Right lobe of liver (tissue), 6 donors: ENCODE results near the gene GNPTAB. TPM values are rescaled to one million over a fixed set of nuclear protein-coding genes. Genes with fewer than 3 reads are reported as not detected.

Source experiments
- ATAC-seq, 4 donors: fragments of 200-7000 bp; cut with Tn5 transposase; one replicate each; pipeline ENCODE4 v1.9.1; 2020; ENCODE audit warnings: mild to moderate bottlenecking in 4 of 4, moderate library complexity in 4 of 4
- DNase-seq, 3 donors: peaks; one replicate each; pipeline ENCODE4 v3.0.0-alpha.2; 2020
- H3K27ac ChIP-seq, 3 donors: fragments of 200-600 bp; one replicate each; pipeline ENCODE4 v1.8.0; 2022
- H3K27me3 ChIP-seq, 2 donors: fragments of 200-600 bp; one replicate each; pipeline ENCODE4 v1.8.0; 2022
- H3K36me3 ChIP-seq, 4 donors: fragments of 200-600 bp; sonication (generic) in 1 of 4; one replicate each; pipeline versions ENCODE4 v1.5.1 to v1.8.0; 2017 to 2022; ENCODE audit warnings: control low read depth in 1 of 4
- H3K4me1 ChIP-seq, 4 donors: fragments of 200-600 bp; sonication (generic) in 1 of 4; one replicate each; pipeline versions ENCODE4 v1.5.1 to v1.8.0; 2017 to 2022; ENCODE audit warnings: control low read depth in 1 of 4
- H3K4me3 ChIP-seq, 3 donors: fragments of 200-600 bp; one replicate each; pipeline ENCODE4 v1.8.0; 2022
- H3K9me3 ChIP-seq, 4 donors: fragments of 200-600 bp; sonication (generic) in 1 of 4; one replicate each; pipeline versions ENCODE4 v1.5.1 to v1.8.0; 2017 to 2022; ENCODE audit warnings: control low read depth in 1 of 4
- POLR2A ChIP-seq: fragments of 450-650 bp; IDR thresholded peaks from one replicate; pipeline ENCODE4 v1.6.1; 2017; ENCODE audit warnings: antibody characterized with exemption, mild to moderate bottlenecking
- WGBS: methylation state at CpG from one replicate; pipeline ENCODE4 v1.1.6; 2018; ENCODE audit warnings: low coverage, low lambda C conversion rate; ENCODE audit not compliant: insufficient coverage; ENCODE audit errors: missing lambda C conversion rate; 5-methylcytosine and 5-hydroxymethylcytosine counted together
- intact Hi-C, 2 donors: fragments of 100-400 bp; cut with DNase I; formaldehyde crosslinking; loops; one replicate each; pipeline versions ENCODE4 v1.11.2 to v1.14.1; 2022
- total RNA-seq, 6 experiments: library from RNA; depleted of rRNA in 2 of 6; stranded (reverse); fragments of >200 nt in 2 of 6; fragmentation: NEBNext Ultra II Directional in 3 of 6; extraction: Animal tissue kit (Norgen Biotek cat#: 25700) in 3 of 6; gene quantifications; one replicate each; pipeline versions ENCODE4 v1.1.0 to v1.2.4, GENCODE V29; 2016 to 2023
- TF ChIP-seq, protein P1 (sequence below), 4 donors: fragments of 200-600 bp in 3 of 4; fragments of 450-650 bp in 1 of 4; IDR thresholded peaks; one replicate each; pipeline versions ENCODE4 v1.5.1 to v1.8.0; 2016 to 2022; ENCODE audit warnings: antibody characterized with exemption in 4 of 4, mild to moderate bottlenecking in 2 of 4
- donor health status: DM: no; HTN: yes; CAD: no.
- donor health status: DM: no; HTN: no; CAD: no.
- donor health status: DM: no; HTN: no; CAD: no.
- donor health status: DM: no; HTN: yes; CAD: no.
- donor health status: DM: no; HTN: yes; CAD: no.

GNPTAB gene
- total RNA-seq, 6 experiments from 2014 or later: 8.8 to 17.4 (median 14.1) TPM

DNA sequence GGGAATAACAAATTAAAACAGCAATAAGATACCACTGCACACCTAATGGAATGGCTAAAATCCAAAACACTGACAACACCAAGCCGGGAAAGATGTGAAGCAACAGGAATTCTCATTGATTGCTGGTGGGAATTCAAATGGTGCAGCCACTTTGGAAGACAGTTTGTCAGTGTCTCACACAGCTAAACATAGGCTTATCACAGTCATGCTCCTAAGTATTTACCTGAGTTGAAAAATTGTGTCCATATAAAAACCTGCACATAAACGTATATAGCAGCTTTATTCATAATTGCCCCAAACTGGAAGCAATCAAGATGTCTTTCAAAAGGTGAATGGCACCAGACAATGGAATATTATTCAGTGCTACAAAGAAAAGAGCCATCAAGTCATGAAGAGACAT, 21.6 kb downstream of the GNPTAB start:
- H3K27ac ChIP-seq: no peak overlapping the region
- H3K36me3 ChIP-seq: no peaks in the 10 kb centered on the region
- H3K4me3 ChIP-seq: no peak overlapping the region
- peaks cover 0 to 6% (median 0%) of the 10 kb centered on the region in 4 donors for H3K4me1 ChIP-seq
- TF ChIP-seq POLR2A: no peak
- TF ChIP-seq, protein P1, sequence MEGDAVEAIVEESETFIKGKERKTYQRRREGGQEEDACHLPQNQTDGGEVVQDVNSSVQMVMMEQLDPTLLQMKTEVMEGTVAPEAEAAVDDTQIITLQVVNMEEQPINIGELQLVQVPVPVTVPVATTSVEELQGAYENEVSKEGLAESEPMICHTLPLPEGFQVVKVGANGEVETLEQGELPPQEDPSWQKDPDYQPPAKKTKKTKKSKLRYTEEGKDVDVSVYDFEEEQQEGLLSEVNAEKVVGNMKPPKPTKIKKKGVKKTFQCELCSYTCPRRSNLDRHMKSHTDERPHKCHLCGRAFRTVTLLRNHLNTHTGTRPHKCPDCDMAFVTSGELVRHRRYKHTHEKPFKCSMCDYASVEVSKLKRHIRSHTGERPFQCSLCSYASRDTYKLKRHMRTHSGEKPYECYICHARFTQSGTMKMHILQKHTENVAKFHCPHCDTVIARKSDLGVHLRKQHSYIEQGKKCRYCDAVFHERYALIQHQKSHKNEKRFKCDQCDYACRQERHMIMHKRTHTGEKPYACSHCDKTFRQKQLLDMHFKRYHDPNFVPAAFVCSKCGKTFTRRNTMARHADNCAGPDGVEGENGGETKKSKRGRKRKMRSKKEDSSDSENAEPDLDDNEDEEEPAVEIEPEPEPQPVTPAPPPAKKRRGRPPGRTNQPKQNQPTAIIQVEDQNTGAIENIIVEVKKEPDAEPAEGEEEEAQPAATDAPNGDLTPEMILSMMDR (IDR thresholded peaks at IDR 0.05): no peak
- no peaks in the 10 kb centered on the region for H3K27me3 ChIP-seq
- DNase-seq: no peak
- ATAC-seq: peak in 3 of 4 donors; percentile 43 to 88 (median 50)
- intact Hi-C loops: no loop called here
- no peaks in the 10 kb centered on the region for H3K9me3 ChIP-seq
- WGBS: 26% methylated on average over 2 of the region's 2 CpGs

DNA sequence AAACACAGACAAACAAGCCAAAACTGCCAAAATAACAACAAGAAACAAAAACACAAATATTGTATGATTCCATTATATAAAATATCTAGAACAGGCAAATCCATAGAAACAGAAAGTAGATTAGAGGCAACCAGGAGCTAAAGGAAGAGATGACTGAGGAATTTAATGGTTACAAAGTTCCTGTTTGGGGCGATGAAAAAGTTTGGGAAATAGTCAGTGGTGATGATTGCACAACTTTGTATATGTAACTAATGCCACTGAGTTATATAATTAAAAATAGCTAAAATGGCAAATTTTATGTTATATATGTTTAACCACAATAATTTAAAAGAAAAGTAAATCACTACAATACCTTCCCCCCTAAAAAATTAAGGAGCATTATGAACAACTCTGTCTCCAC, 24.5 kb downstream of the GNPTAB start:
- intact Hi-C loops: no loop called here
- WGBS: 38% methylated on average over 1 of the region's 1 CpG
- no peak for TF ChIP-seq POLR2A
- TF ChIP-seq, protein P1 (IDR thresholded peaks at IDR 0.05): no peak
- Histone ChIP-seq H3K36me3 (no peaks in the 10 kb centered on the region), H3K27me3 (no peaks in the 10 kb centered on the region), H3K9me3 (no peaks in the 10 kb centered on the region), H3K27ac (no peak overlapping the region), H3K4me3 (no peak overlapping the region), H3K4me1 (peaks cover 0 to 6% (median 0%) of the 10 kb centered on the region in 4 donors)
- DNase-seq (no peak), ATAC-seq (peak in 1 of 4 donors; percentile 35)

DNA sequence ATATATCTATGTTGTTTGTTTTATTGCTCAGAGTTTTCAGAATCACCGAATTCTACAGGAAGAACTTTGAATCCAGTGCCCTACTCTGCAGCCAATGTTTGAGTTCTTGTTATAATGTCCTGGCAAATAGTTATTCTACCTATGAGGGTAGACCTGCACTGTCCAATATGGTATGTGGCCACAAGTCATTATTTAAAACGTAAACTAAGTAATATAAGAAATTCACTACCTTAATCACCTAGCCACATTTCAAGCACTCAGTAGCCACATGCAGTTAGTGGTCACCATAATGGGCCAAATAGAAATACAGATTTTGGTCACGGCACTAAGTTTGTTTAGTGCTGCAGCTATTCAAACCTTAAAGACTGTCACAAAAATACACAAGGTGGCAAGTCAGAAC, 26.4 kb downstream of the GNPTAB start:
- H3K36me3 ChIP-seq: no peaks in the 10 kb centered on the region
- ATAC-seq (no peak), DNase-seq (no peak)
- no peak for TF ChIP-seq POLR2A
- TF ChIP-seq, protein P1 (IDR thresholded peaks at IDR 0.05): no peak
- intact Hi-C loops: no loop called here
- H3K4me3 ChIP-seq: no peak overlapping the region
- WGBS: 75% methylated on average over 3 of the region's 3 CpGs
- H3K9me3 ChIP-seq: no peaks in the 10 kb centered on the region
- H3K27me3 ChIP-seq: no peaks in the 10 kb centered on the region
- peaks cover 0 to 3% (median 0%) of the 10 kb centered on the region in 4 donors for H3K4me1 ChIP-seq
- H3K27ac ChIP-seq: no peak overlapping the region

DNA sequence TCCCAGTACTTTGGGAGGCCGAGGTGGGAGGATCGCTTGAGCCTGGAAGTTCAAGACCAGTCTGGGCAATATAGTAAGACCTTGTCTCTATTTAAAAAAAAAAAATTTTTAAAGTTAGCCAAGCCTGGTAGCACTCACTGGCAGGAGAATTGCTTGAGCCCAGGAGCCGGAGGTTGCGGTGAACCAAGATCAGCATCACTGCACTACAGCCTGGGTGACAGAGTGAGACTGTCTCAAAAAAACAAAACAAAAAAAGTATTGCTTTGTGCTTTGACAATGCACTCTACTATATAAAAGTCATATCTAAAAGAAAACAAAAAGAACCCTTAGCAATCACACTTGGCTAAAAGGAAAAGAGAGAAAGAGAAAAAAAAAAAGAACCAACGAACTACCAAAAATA, 26.8 kb downstream of the GNPTAB start:
- Histone ChIP-seq H3K4me1 (peaks cover 0 to 2% (median 0%) of the 10 kb centered on the region in 4 donors), H3K4me3 (no peak overlapping the region), H3K9me3 (no peaks in the 10 kb centered on the region), H3K27me3 (no peaks in the 10 kb centered on the region), H3K36me3 (no peaks in the 10 kb centered on the region), H3K27ac (no peak overlapping the region)
- ATAC-seq (no peak), DNase-seq (no peak)
- intact Hi-C loops: no loop called here
- 93% methylated on average over 5 of the region's 5 CpGs for WGBS
- TF ChIP-seq POLR2A: no peak
- TF ChIP-seq, protein P1 (IDR thresholded peaks at IDR 0.05): no peak

DNA sequence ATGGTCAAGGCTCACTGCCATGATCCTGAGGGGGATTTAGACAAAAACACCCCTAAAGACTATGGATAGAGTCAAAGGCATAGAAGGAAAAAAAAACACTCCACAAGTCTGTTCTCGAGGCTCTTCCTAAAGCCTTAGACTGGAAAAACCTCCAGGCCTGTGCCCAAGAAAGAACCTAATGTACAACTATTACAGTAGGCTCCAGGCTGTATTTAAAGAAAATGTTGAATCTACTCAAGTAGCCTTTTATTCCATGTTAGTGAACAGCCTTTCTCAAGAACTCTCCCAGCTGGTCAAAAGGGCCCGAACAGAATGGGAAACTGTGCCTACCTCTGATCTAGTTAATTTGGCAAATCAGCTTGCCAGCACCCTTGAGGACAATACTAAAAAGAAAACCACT, 28.3 kb downstream of the GNPTAB start:
- Histone ChIP-seq H3K9me3 (no peaks in the 10 kb centered on the region), H3K4me3 (no peak overlapping the region), H3K4me1 (no peaks in the 10 kb centered on the region), H3K36me3 (no peaks in the 10 kb centered on the region), H3K27me3 (no peaks in the 10 kb centered on the region), H3K27ac (no peak overlapping the region)
- TF ChIP-seq, protein P1 (IDR thresholded peaks at IDR 0.05): no peak
- TF ChIP-seq POLR2A: no peak
- ATAC-seq: no peak
- 90% methylated on average over 2 of the region's 2 CpGs for WGBS
- no peak for DNase-seq
- intact Hi-C loops: no loop called here
